22Rv1 (cell line): ENCODE results near the gene EXOC4.

Experiments
- H3K27ac ChIP-seq: fragments of 450-650 bp; 2 replicates; pipeline ENCODE4 v1.5.1; 2017
- CTCF ChIP-seq: fragments of 450-650 bp; IDR thresholded peaks from 2 replicates; pipeline ENCODE4 v1.5.1; 2017; ENCODE audit warnings: mild to moderate bottlenecking
- ZFX ChIP-seq: fragments of 450-650 bp; IDR thresholded peaks from 2 replicates; pipeline ENCODE4 v1.6.1; 2017; ENCODE audit warnings: antibody characterized with exemption, borderline replicate concordance

Gene EXOC4

GRCh38 chr7:133520248-133520647 is 267.4 kb downstream of the EXOC4 start:
- H3K27ac ChIP-seq, result no peak overlapping the region
- no peak for TF ChIP-seq ZFX
- TF ChIP-seq CTCF, result no peak

DNA sequence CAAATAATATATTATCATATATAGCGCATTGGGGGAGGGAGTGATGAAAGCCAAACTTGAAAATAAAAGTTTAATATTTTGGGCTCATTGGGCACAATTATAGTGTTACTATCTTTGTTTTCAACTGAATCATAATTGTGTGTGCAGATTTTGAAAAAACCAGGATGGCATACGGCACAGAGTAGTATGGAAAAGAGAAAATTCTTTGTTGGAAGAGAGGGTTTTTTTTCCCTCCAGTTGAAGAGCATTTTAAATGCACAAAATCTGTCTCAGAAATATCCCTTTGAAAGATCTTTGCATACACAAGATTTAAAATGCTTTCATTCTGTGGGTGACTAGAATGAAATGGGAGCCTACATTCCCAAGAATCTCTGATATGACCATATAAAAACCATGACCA is 269.6 kb downstream of the EXOC4 start:
- no peak overlapping the region for H3K27ac ChIP-seq
- TF ChIP-seq CTCF (no peak), ZFX (no peak)

DNA sequence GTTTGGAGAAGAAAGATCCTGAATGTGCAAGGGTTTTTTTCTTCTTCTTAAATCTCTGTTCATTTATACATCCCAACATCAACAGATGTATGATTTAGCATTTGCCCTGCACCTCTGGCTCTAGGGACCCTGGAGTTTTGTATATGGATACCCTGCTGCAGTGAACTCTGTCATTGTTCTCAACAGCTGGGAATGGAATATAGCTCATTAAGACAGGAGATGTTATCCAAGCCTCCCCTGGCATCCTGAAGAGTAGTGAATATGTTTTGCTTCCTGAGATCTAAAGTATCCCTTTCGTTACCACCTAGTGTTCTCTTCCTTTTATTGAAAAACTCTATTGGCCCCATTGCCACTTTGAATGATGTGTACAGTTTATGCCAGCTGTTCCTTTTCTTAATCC is 275.9 kb downstream of the EXOC4 start:
- H3K27ac ChIP-seq, result no peak overlapping the region
- no peak for TF ChIP-seq CTCF
- TF ChIP-seq ZFX, result no peak

DNA sequence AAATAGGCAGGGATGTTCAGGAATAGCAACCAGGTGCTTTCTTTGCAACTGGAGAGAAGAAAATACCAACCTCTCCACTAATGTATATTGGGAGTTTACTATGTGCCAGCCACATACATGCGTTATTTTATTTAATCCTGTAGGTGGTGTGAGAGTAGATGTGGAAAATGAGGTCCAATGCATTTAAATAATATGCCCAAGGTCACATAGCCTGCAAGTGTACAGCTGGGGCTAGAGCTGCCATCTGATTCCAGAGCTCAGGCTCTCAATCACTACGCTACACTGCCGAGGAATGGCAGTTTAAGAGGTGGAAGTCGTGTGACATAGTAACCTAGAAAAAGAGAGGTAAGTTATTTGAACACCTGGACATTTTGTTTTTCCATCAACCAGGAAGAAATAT is 277.0 kb downstream of the EXOC4 start:
- TF ChIP-seq CTCF, result no peak; the same call in 1 of the 2 replicates
- TF ChIP-seq ZFX, result no peak
- H3K27ac ChIP-seq, result no peak overlapping the region

DNA sequence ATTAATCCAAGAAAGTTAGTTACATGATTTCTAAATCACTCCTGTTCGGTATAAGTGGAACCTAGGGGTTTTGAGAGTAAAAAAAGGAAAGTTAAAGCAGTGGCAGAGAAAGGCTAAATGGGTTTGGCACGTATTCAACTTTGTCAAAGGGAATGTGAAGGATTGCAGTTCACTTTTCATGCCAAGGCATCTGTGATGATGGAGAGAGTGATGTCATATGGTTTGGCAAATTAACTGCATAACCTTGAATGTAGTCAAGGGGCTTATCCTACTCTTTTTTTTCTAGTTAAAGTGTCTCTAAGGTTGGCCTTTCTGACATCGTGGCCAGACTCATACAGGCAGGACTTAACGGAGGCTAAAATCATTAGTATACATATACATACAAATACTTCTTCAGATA is 277.8 kb downstream of the EXOC4 start:
- H3K27ac ChIP-seq, result no peak overlapping the region
- TF ChIP-seq ZFX, result no peak

GRCh38 chr7:133534816-133535215 is 281.9 kb downstream of the EXOC4 start:
- no peak overlapping the region for H3K27ac ChIP-seq
- TF ChIP-seq CTCF (no peak), ZFX (no peak)

GRCh38 chr7:133535308-133535707 is 282.4 kb downstream of the EXOC4 start:
- no peak for TF ChIP-seq CTCF
- TF ChIP-seq ZFX, result no peak
- no peak overlapping the region for H3K27ac ChIP-seq

- no peak for TF ChIP-seq CTCF
- TF ChIP-seq ZFX, result no peak
- H3K27ac ChIP-seq, result no peak overlapping the region
These were observed 283.6 kb downstream of the EXOC4 start for GRCh38 chr7:133536450-133536849.
